Stimulated activated CD8-positive, alpha-beta memory T cell treated with anti-CD3 and anti-CD28 coated beads, Interleukin-7, amount 100 ng/mL, for 1 hour (primary cell): ENCODE results near the gene ESYT2.
"Not testable (repeated sequence)": the region's sequence is repeated elsewhere in the genome, so short reads cannot be mapped to it uniquely, and the experiment has no call there.

Source experiments
- DNase-seq, 2 donors: peaks; one replicate each; pipeline ENCODE4 v3.0.0-alpha.2; 2020; ENCODE audit warnings: low read depth in 2 of 2

The ESYT2 gene

GRCh38 chr7:158698657-158699195, 130.6 kb downstream of the ESYT2 start:
- no peak for DNase-seq

- DNase-seq = not testable (repeated sequence)
These were observed 131.7 kb downstream of the ESYT2 start for GRCh38 chr7:158697597-158697996.

- peak in 1 of 2 donors; percentile 8 for DNase-seq
These were observed 133.4 kb downstream of the ESYT2 start for GRCh38 chr7:158695726-158696452.

- no peak for DNase-seq
These were observed 134.3 kb downstream of the ESYT2 start for GRCh38 chr7:158695056-158695455.

GRCh38 chr7:158694650-158695049, 134.7 kb downstream of the ESYT2 start:
- no peak for DNase-seq

- DNase-seq = no peak
These were observed 139.8 kb downstream of the ESYT2 start for GRCh38 chr7:158689488-158689887.

- DNase-seq = no peak
These were observed 141.9 kb downstream of the ESYT2 start for GRCh38 chr7:158687406-158687805.

- no peak for DNase-seq
These were observed 143.6 kb downstream of the ESYT2 start for GRCh38 chr7:158685693-158686092.

- DNase-seq = no peak
These were observed 145.0 kb downstream of the ESYT2 start for GRCh38 chr7:158684329-158684728.

GRCh38 chr7:158683541-158683940, 145.8 kb downstream of the ESYT2 start:
- DNase-seq = no peak

- DNase-seq = no peak
These were observed 146.9 kb downstream of the ESYT2 start for GRCh38 chr7:158682456-158682855.
